Measurements from ENCODE around the gene FRRS1. TPM values are rescaled to one million over a fixed set of nuclear protein-coding genes. Genes with fewer than 3 reads are reported as not detected.

The FRRS1 gene
- total RNA-seq, 1 experiment from 2014 or later: 12.2 TPM

- H3K4me3 ChIP-seq: no peak overlapping the region
- H3K27me3 ChIP-seq: no peaks in the 10 kb centered on the region
- peaks cover 15% of the 10 kb centered on the region for H3K4me1 ChIP-seq
- no peaks in the 10 kb centered on the region for H3K9me3 ChIP-seq (replicated peaks)
- peaks cover 40% of the 10 kb centered on the region for H3K36me3 ChIP-seq
- DNase-seq: no peak
- no peak overlapping the region for H3K27ac ChIP-seq
Measured at GRCh38 chr1:99669821-99670220, 96.6 kb downstream of the FRRS1 start.

- no peak overlapping the region for H3K27ac ChIP-seq
- H3K4me3 ChIP-seq: no peak overlapping the region
- H3K27me3 ChIP-seq: no peaks in the 10 kb centered on the region
- peaks cover 42% of the 10 kb centered on the region for H3K36me3 ChIP-seq
- DNase-seq: no peak
- peaks cover 10% of the 10 kb centered on the region for H3K4me1 ChIP-seq
- no peaks in the 10 kb centered on the region for H3K9me3 ChIP-seq (replicated peaks)
Measured at GRCh38 chr1:99669376-99669775, 97.1 kb downstream of the FRRS1 start.

DNA sequence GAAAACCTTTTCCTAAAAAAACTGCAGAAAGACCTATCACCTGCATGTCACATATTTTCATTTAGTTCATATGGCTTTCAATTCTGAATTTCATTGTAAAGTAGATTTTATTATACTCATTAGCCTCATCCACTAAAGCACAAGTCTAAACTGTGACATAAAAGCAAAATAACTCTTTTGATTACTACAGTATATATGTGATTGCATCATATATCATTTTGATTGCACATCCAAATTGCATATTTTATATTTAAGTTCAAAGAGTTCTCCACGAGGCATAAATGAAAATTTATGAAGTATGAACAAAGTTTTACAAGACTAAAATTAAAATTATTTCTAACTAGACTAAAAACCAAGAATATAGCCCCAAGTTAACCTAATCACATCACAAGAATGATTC lies 101.2 kb downstream of the FRRS1 start:
- no peaks in the 10 kb centered on the region for H3K9me3 ChIP-seq (replicated peaks)
- DNase-seq: no peak
- peaks cover 44% of the 10 kb centered on the region for H3K36me3 ChIP-seq
- H3K27me3 ChIP-seq: no peaks in the 10 kb centered on the region
- no peak overlapping the region for H3K27ac ChIP-seq
- no peaks in the 10 kb centered on the region for H3K4me1 ChIP-seq
- H3K4me3 ChIP-seq: no peak overlapping the region

GRCh38 chr1:99663501-99663900 lies 102.9 kb downstream of the FRRS1 start:
- no peak for DNase-seq
- peaks cover 31% of the 10 kb centered on the region for H3K36me3 ChIP-seq
- H3K4me1 ChIP-seq: no peaks in the 10 kb centered on the region
- H3K9me3 ChIP-seq (replicated peaks): no peaks in the 10 kb centered on the region
- no peak overlapping the region for H3K4me3 ChIP-seq
- no peak overlapping the region for H3K27ac ChIP-seq
- no peaks in the 10 kb centered on the region for H3K27me3 ChIP-seq

DNA sequence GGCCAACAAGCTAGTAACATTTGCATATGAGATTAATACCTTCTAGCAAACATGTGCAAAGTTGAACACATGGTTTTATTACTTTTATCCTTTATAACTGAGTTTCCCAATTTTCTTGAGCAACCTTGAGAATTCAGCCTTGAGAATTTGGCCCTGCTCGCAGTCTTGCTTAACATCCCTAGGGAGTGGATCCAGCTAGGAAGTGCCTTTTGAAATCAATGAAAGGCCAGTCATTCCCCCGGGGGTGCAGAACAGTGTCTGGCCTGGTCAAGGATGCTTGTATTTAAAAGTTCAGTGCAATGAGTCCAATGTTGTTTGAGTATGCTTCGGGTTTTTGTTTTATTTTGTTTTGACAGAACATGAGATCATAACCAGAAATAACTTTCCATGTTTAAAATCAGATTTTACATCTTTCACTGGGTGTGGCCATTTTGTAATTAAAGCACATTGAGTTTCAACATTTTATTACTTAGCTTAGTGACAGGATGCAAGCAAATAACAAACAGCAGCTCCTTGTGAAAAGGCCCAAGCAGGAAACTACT lies 103.8 kb downstream of the FRRS1 start:
- Histone ChIP-seq H3K9me3 (replicated peaks) (no peaks in the 10 kb centered on the region), H3K27ac (no peak overlapping the region), H3K36me3 (peaks cover 28% of the 10 kb centered on the region), H3K27me3 (no peaks in the 10 kb centered on the region), H3K4me1 (no peaks in the 10 kb centered on the region), H3K4me3 (no peak overlapping the region)
- no peak for DNase-seq

DNA sequence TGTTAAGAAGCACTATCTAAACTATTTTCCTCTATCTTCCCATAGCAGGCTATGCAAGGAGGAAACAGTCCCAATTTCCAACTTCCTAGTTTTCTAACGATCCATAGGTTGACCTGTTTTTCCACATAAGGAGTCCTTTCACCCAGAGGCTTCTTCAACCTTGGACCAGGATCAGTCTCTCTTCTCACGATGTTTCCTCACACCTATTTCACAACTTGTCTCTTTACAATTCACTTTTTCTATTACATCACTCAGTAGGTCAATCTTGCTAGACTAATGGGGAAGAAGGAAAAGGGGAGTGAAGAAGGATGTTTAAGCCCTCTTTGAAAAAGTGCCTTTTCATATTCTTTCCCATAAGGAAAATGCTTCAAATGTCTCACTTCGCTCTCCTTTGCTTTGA lies 104.7 kb downstream of the FRRS1 start:
- H3K27ac ChIP-seq: no peak overlapping the region
- H3K9me3 ChIP-seq (replicated peaks): no peaks in the 10 kb centered on the region
- H3K4me3 ChIP-seq: no peak overlapping the region
- H3K36me3 ChIP-seq: peaks cover 26% of the 10 kb centered on the region
- no peak for DNase-seq
- no peaks in the 10 kb centered on the region for H3K27me3 ChIP-seq
- H3K4me1 ChIP-seq: no peaks in the 10 kb centered on the region

DNA sequence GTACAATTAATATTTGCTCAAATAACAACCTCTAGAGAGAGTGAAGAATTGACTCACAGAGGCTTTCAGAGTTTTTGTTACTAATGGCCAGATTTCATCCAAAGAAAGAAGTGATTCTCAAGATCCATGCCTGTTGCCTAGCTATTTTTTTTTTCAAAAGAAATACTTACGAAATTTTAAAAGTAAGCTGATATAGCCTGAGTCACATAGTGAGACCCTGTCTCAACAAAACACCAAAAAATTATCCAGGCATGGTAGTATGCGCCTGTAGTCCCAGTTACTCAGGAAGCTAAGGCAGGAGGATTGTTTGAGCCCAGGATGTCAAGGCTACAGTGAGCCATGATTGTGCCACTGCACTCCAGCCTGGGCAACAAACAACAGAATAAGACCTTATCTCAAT lies 105.9 kb downstream of the FRRS1 start:
- no peak for DNase-seq
- no peaks in the 10 kb centered on the region for H3K9me3 ChIP-seq (replicated peaks)
- H3K4me1 ChIP-seq: no peaks in the 10 kb centered on the region
- H3K27me3 ChIP-seq: no peaks in the 10 kb centered on the region
- peaks cover 29% of the 10 kb centered on the region for H3K36me3 ChIP-seq
- no peak overlapping the region for H3K27ac ChIP-seq
- H3K4me3 ChIP-seq: no peak overlapping the region

DNA sequence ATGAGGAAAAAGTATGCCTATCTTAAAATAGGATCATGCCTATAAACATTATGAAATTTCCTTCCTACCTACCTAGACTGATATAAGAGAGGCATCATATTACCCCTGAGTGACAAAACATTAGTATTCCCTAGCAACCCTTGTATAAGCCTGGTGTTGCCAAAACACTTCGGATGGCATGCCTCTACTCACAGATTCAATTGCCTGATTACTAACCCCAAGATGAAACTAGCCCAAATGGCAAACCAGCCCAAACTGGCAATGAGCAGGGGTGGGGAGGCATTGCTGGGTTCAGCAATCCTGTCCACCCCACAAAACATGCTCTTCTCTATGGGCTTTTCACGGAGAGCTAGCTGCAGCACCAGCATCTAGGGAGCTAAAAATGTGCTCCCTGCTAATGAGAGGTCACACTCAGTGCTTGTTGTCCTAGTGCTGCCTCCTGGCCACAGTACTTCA lies 106.7 kb downstream of the FRRS1 start:
- Histone ChIP-seq H3K4me3 (no peak overlapping the region), H3K27me3 (no peaks in the 10 kb centered on the region), H3K4me1 (no peaks in the 10 kb centered on the region), H3K9me3 (replicated peaks) (no peaks in the 10 kb centered on the region), H3K36me3 (peaks cover 26% of the 10 kb centered on the region), H3K27ac (no peak overlapping the region)
- no peak for DNase-seq

Other genes starting within 250 kb of the FRRS1 start
- gene PALMD, start 120.5 kb downstream of the FRRS1 start, total RNA-seq (2014; rRNA removed; shearing (Covaris generic)): 33.0 and 33.5 TPM in 2 replicates
- 9.8 and 11.4 TPM in 2 replicates for gene AGL, start 83.7 kb upstream of the FRRS1 start, total RNA-seq (2014; rRNA removed; shearing (Covaris generic))
- gene SLC35A3, start 203.4 kb upstream of the FRRS1 start, total RNA-seq (2014; rRNA removed; shearing (Covaris generic)): 17.8 and 19.0 TPM in 2 replicates